HepG2 (cell line): ENCODE data around the gene PCDHGA7. TPM values are rescaled to one million over a fixed set of nuclear protein-coding genes. Genes with fewer than 3 reads are reported as not detected.
A peak's percentile ranks its signal among the peaks of the same experiment; 100 is the strongest.

Experiments
- BHLHE40 ChIP-seq: IDR thresholded peaks from 2 replicates; pipeline ENCODE4 v1.6.1; 2011; ENCODE audit warnings: low read length, improper control_type of control experiment
- CCAR2 ChIP-seq: fragments of 200-400 bp; formaldehyde crosslinking; optimal IDR thresholded peaks from 2 replicates; pipeline ENCODE3; 2018; ENCODE audit warnings: low read depth, mild to moderate bottlenecking, low read length, moderate library complexity
- HOXA5 ChIP-seq: sonication (generic); formaldehyde crosslinking; IDR thresholded peaks from 2 replicates; pipeline ENCODE4 v1.4.0; 2020; ENCODE audit warnings: missing genetic modification reagents
- KAT8 ChIP-seq: IDR thresholded peaks from 2 replicates; pipeline ENCODE4 v1.6.1; 2016; ENCODE audit warnings: missing genetic modification reagents, missing compliant biosample characterization
- NFE2L1 ChIP-seq: sonication (generic); formaldehyde crosslinking; IDR thresholded peaks from 2 replicates; pipeline ENCODE4 v1.4.0; 2020; ENCODE audit warnings: missing genetic modification reagents, mild to moderate bottlenecking, borderline replicate concordance
- NONO ChIP-seq, 2 experiments: fragments of 450-650 bp in 1 of 2; sonication (generic) in 1 of 2; formaldehyde crosslinking in 1 of 2; IDR thresholded peaks in 1 of 2; conservative IDR thresholded peaks in 1 of 2; 2 replicates each; pipeline versions ENCODE4 v1.6.1 to v1.8.0; 2017 to 2022; ENCODE audit warnings: mild to moderate bottlenecking in 1 of 2, missing genetic modification reagents in 1 of 2, moderate library complexity in 1 of 2
- POLR2G ChIP-seq: fragments of 200-400 bp; formaldehyde crosslinking; IDR thresholded peaks from 2 replicates; pipeline ENCODE4 v1.6.1; 2018; ENCODE audit warnings: mild to moderate bottlenecking, low read depth, low read length, moderate library complexity
- SOX6 ChIP-seq, 2 experiments: fragments of 450-650 bp in 1 of 2; sonication (generic) in 1 of 2; formaldehyde crosslinking in 1 of 2; IDR thresholded peaks; 2 replicates each; pipeline versions ENCODE4 v1.4.0 to v1.6.1; 2017 to 2020; ENCODE audit warnings: antibody characterized with exemption in 1 of 2, mild to moderate bottlenecking in 1 of 2, missing genetic modification reagents in 1 of 2
- THAP9 ChIP-seq: sonication (generic); formaldehyde crosslinking; IDR thresholded peaks from 2 replicates; pipeline ENCODE4; 2020; ENCODE audit warnings: missing genetic modification reagents, mild to moderate bottlenecking, borderline replicate concordance
- TP53 ChIP-seq: sonication (generic); formaldehyde crosslinking; conservative IDR thresholded peaks from 2 replicates; pipeline ENCODE4 v1.4.0; 2020; ENCODE audit warnings: missing genetic modification reagents
- U2AF1 ChIP-seq: fragments of 200-400 bp; formaldehyde crosslinking; optimal IDR thresholded peaks from 2 replicates; pipeline ENCODE3; 2017; ENCODE audit warnings: mild to moderate bottlenecking, low read depth, low read length
- ZBTB25 ChIP-seq: IDR thresholded peaks from 2 replicates; pipeline ENCODE4 v1.6.1; 2018; ENCODE audit warnings: missing genetic modification reagents
- ZNF207 ChIP-seq: fragments of 450-650 bp; IDR thresholded peaks from 2 replicates; pipeline ENCODE4 v1.6.1; 2016; ENCODE audit warnings: antibody characterized with exemption, borderline replicate concordance
- ZNF770 ChIP-seq: sonication (generic); formaldehyde crosslinking; IDR thresholded peaks from 2 replicates; pipeline ENCODE4 v1.5.0; 2020; ENCODE audit warnings: mild to moderate bottlenecking, missing genetic modification reagents
- ZNF816 ChIP-seq: sonication (generic); formaldehyde crosslinking; IDR thresholded peaks from 2 replicates; pipeline ENCODE4 v1.8.0; 2022; ENCODE audit warnings: missing genetic modification reagents, mild to moderate bottlenecking, borderline replicate concordance
- polyA plus RNA-seq, 8 experiments: library from polyadenylated mRNA; depleted of rRNA in 3 of 8; stranded (reverse) in 7 of 8; unstranded in 1 of 8; fragments of >200 nt; fragmentation: Illumina TruSeq in 4 of 8; extraction: Trizol in 4 of 8; gene quantifications; 2 replicates each; pipeline versions ENCODE4 v1.2.1 to v1.2.3, GENCODE V29; 2011 to 2016; ENCODE audit warnings: low read depth in 4 of 8, missing spikeins in 1 of 8, mixed read lengths in 1 of 8; ENCODE audit not compliant: insufficient read depth in 1 of 8
- total RNA-seq, 5 experiments: library from RNA; depleted of rRNA; stranded (reverse); fragments of >200 nt; fragmentation: Illumina TruSeq; extraction: Trizol; gene quantifications; 2 replicates each; pipeline ENCODE4 v1.2.3, GENCODE V29; 2016; ENCODE audit warnings: low read depth in 1 of 5

Gene PCDHGA7
- total and polyA plus RNA-seq, 2 of the 13 experiments (the other 11 are each of a cell fraction or from before 2014, with no cell fraction given): 0.11 to 0.31 TPM

- TF ChIP-seq ZBTB25 (no peak), POLR2G (peak; percentile 56), CCAR2 (no peak), NONO (IDR thresholded peaks at IDR 0.05) (no peak), NONO (CRISPR knock-in tag; conservative IDR thresholded peaks at IDR 0.05) (no peak), U2AF1 (no peak), SOX6 (IDR thresholded peaks at IDR 0.05) (no peak), SOX6 (CRISPR knock-in tag; IDR thresholded peaks at IDR 0.05) (no peak), ZNF770 (no peak), NFE2L1 (no peak), ZNF816 (CRISPR knock-in tag) (no peak), TP53 (CRISPR knock-in tag) (no peak), HOXA5 (CRISPR knock-in tag) (0 out of 2 replicates have a peak, but pooled peaks have one; percentile 38), THAP9 (CRISPR knock-in tag) (no peak), BHLHE40 (no peak), ZNF207 (no peak), KAT8 (CRISPR knock-in tag) (peak; percentile 64; the same call in 1 of the 2 replicates)
These were observed 32.5 kb upstream of the PCDHGA7 start, which contains the start of gene PCDHGB1 (continued) for GRCh38 chr5:141349917-141350619.
